Transverse colon (tissue), 4 donors: ENCODE data around the gene FOXP2.

Experiments used
- CTCF ChIP-seq, 5 experiments: fragments of 200-600 bp in 3 of 5; fragments of 450-650 bp in 2 of 5; sonication (generic) in 3 of 5; IDR thresholded peaks; 1 replicate in 2 of 5; 2 replicates in 3 of 5; pipeline ENCODE4 v1.5.1; 2016 to 2017; ENCODE audit warnings: antibody characterized with exemption in 5 of 5, inconsistent platforms in 3 of 5, mild to moderate bottlenecking in 2 of 5, moderate library complexity in 1 of 5
- POLR2A ChIP-seq: fragments of 450-650 bp; IDR thresholded peaks from one replicate; pipeline ENCODE4 v1.6.1; 2016; ENCODE audit warnings: antibody characterized with exemption, mild to moderate bottlenecking, moderate library complexity
- POLR2AphosphoS5 ChIP-seq, 3 donors: sonication (generic); formaldehyde crosslinking; IDR thresholded peaks; one replicate each; pipeline ENCODE4 v1.6.1; 2016; ENCODE audit warnings: antibody characterized with exemption in 3 of 3

DNA sequence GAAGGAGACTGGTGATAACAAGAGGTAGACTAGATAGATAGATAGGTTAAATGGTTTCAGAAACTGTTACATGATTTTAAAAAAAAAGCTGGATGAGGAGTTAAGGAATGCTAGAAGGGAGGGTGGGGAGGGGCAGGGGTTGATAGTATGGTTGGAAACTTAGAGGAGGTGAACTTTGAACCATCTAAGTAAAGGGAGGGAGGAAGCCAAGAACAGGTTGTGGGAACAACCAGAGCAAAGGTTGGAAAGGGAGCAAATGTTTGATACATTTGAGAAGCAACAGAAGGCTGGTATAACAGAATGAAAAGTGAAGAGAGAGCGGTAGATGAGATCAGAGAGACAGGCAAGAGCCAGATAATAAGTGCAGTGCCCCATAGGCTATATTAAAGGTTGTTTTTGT is 224.8 kb downstream of the FOXP2 start:
- TF ChIP-seq CTCF (IDR thresholded peaks at IDR 0.05) (no peak), POLR2AphosphoS5 (IDR thresholded peaks at IDR 0.05) (no peak), POLR2A (no peak)
